ENCODE results near the gene GRIN2A.
A peak's percentile ranks its signal among the peaks of the same experiment; 100 is the strongest.

The GRIN2A gene

GRCh38 chr16:9773289-9773688 is 408.9 kb downstream of the GRIN2A start:
- H4K8ac ChIP-seq (ENCODE audit: low read length), result no peak overlapping the region
- no peak overlapping the region for H3K4me2 ChIP-seq (ENCODE audit: low read length, poor library complexity, severe bottlenecking)
- no peak overlapping the region for H3K14ac ChIP-seq (ENCODE audit: low read length in 2 of 2)
- H3K9ac ChIP-seq (ENCODE audit: low read length), result peak overlapping the region; percentile 47
- no peaks in the 10 kb centered on the region for H3K9me3 ChIP-seq (ENCODE audit: control insufficient read depth, low read length)
- 53% methylated on average over 4 of the region's 4 CpGs for whole genome bisulfite sequencing
- no peak overlapping the region for H2BK5ac ChIP-seq (ENCODE audit: low read depth, low read length, poor library complexity, severe bottlenecking)
- no peaks in the 10 kb centered on the region for H3K4me1 ChIP-seq (ENCODE audit: control insufficient read depth, insufficient read depth, low read depth, low read length)
- H3K18ac ChIP-seq (ENCODE audit: low read depth in 1 of 2, low read length in 2 of 2), result no peak overlapping the region
- no peak overlapping the region for H2BK12ac ChIP-seq (ENCODE audit: low read length in 2 of 2)
- H4K91ac ChIP-seq (ENCODE audit: low read length), result no peak overlapping the region
- no peak for DNase-seq
- peak overlapping the region in 1 of 2 experiments; percentile 45 for H3K4me3 ChIP-seq (ENCODE audit: insufficient read depth in 1 of 2, low read depth in 1 of 2, low read length in 2 of 2)
- no peak overlapping the region for H3K23ac ChIP-seq (ENCODE audit: low read length in 2 of 2)
- no peaks in the 10 kb centered on the region for H3K27me3 ChIP-seq (ENCODE audit: control insufficient read depth in 1 of 2, insufficient read depth in 1 of 2, low read length in 2 of 2)
- H3K27ac ChIP-seq (ENCODE audit: low read length, poor library complexity, severe bottlenecking), result no peak overlapping the region
- no peak overlapping the region for H2BK120ac ChIP-seq (ENCODE audit: low read depth, low read length)
- no peak overlapping the region for H2AK5ac ChIP-seq (ENCODE audit: low read length, severe bottlenecking)
- no peak overlapping the region for H2BK15ac ChIP-seq (ENCODE audit: low read depth, poor library complexity, severe bottlenecking)
- H3K4ac ChIP-seq (ENCODE audit: low read depth in 1 of 2, low read length in 2 of 2), result no peak overlapping the region
- no peaks in the 10 kb centered on the region for H3K79me1 ChIP-seq (replicated peaks; ENCODE audit: low read length, poor library complexity, severe bottlenecking)
- no peak overlapping the region for H2AFZ ChIP-seq (ENCODE audit: low read depth, low read length)
- peaks cover 0 to 5% of the 10 kb centered on the region in 2 experiments for H3K36me3 ChIP-seq (ENCODE audit: control insufficient read depth in 1 of 2, insufficient read depth in 2 of 2, low read depth in 1 of 2, low read length in 2 of 2)

- Histone ChIP-seq H3K4me1 (ENCODE audit: control insufficient read depth, insufficient read depth, low read depth, low read length) (no peaks in the 10 kb centered on the region), H3K9me3 (ENCODE audit: control insufficient read depth, low read length) (no peaks in the 10 kb centered on the region), H2BK12ac (ENCODE audit: low read length in 2 of 2) (no peak overlapping the region), H2BK5ac (ENCODE audit: low read depth, low read length, poor library complexity, severe bottlenecking) (no peak overlapping the region), H3K27me3 (ENCODE audit: control insufficient read depth in 1 of 2, insufficient read depth in 1 of 2, low read length in 2 of 2) (no peaks in the 10 kb centered on the region), H3K4me3 (ENCODE audit: insufficient read depth in 1 of 2, low read depth in 1 of 2, low read length in 2 of 2) (peak overlapping the region in 1 of 2 experiments; percentile 45), H3K36me3 (ENCODE audit: control insufficient read depth in 1 of 2, insufficient read depth in 2 of 2, low read depth in 1 of 2, low read length in 2 of 2) (peaks cover 0 to 7% of the 10 kb centered on the region in 2 experiments), H3K23ac (ENCODE audit: low read length in 2 of 2) (no peak overlapping the region), H3K18ac (ENCODE audit: low read depth in 1 of 2, low read length in 2 of 2) (no peak overlapping the region), H3K27ac (ENCODE audit: low read length, poor library complexity, severe bottlenecking) (no peak overlapping the region), H3K4me2 (ENCODE audit: low read length, poor library complexity, severe bottlenecking) (no peak overlapping the region), H4K91ac (ENCODE audit: low read length) (no peak overlapping the region), H3K14ac (ENCODE audit: low read length in 2 of 2) (no peak overlapping the region), H2AFZ (ENCODE audit: low read depth, low read length) (no peak overlapping the region), H3K9ac (ENCODE audit: low read length) (peak overlapping the region; percentile 47), H2BK15ac (ENCODE audit: low read depth, poor library complexity, severe bottlenecking) (no peak overlapping the region), H2AK5ac (ENCODE audit: low read length, severe bottlenecking) (no peak overlapping the region), H3K4ac (ENCODE audit: low read depth in 1 of 2, low read length in 2 of 2) (no peak overlapping the region), H3K79me1 (replicated peaks; ENCODE audit: low read length, poor library complexity, severe bottlenecking) (no peaks in the 10 kb centered on the region), H4K8ac (ENCODE audit: low read length) (no peak overlapping the region), H2BK120ac (ENCODE audit: low read depth, low read length) (no peak overlapping the region)
- WGBS, result 65% methylated on average over 8 of the region's 9 CpGs
- no peak for DNase-seq
Measured at GRCh38 chr16:9772526-9773225, 409.6 kb downstream of the GRIN2A start.

DNA sequence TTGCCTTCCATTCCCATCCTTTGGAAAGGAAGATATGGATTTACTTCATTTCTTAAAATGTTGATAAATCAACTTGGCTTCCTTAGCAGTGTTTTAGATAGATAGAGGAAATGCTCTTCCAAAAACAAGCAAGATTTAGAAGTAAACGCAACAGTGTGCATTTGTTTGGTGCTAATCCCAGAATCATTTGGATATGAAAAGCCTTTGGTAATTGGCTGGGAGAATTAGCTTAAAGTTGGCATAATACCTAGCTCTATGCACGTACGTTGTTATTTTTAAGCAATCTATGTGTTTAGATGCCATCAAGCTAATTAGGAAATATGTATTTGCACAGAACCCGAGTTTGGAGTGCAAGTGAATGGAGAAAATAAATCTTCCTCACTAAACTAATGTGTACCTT is 415.3 kb downstream of the GRIN2A start:
- H4K8ac ChIP-seq (ENCODE audit: low read length), result no peak overlapping the region
- no peak overlapping the region for H3K9ac ChIP-seq (ENCODE audit: low read length)
- H3K4me3 ChIP-seq (ENCODE audit: insufficient read depth in 1 of 2, low read depth in 1 of 2, low read length in 2 of 2), result no peak overlapping the region
- DNase-seq, result no peak
- no peak overlapping the region for H2AFZ ChIP-seq (ENCODE audit: low read depth, low read length)
- no peak overlapping the region for H2AK5ac ChIP-seq (ENCODE audit: low read length, severe bottlenecking)
- no peak overlapping the region for H3K4me2 ChIP-seq (ENCODE audit: low read length, poor library complexity, severe bottlenecking)
- no peaks in the 10 kb centered on the region for H3K79me1 ChIP-seq (replicated peaks; ENCODE audit: low read length, poor library complexity, severe bottlenecking)
- no peak overlapping the region for H3K23ac ChIP-seq (ENCODE audit: low read length in 2 of 2)
- no peak overlapping the region for H2BK5ac ChIP-seq (ENCODE audit: low read depth, low read length, poor library complexity, severe bottlenecking)
- H2BK15ac ChIP-seq (ENCODE audit: low read depth, poor library complexity, severe bottlenecking), result no peak overlapping the region
- no peak overlapping the region for H2BK120ac ChIP-seq (ENCODE audit: low read depth, low read length)
- H3K14ac ChIP-seq (ENCODE audit: low read length in 2 of 2), result no peak overlapping the region
- no peaks in the 10 kb centered on the region for H3K9me3 ChIP-seq (ENCODE audit: control insufficient read depth, low read length)
- H2BK12ac ChIP-seq (ENCODE audit: low read length in 2 of 2), result no peak overlapping the region
- H3K18ac ChIP-seq (ENCODE audit: low read depth in 1 of 2, low read length in 2 of 2), result no peak overlapping the region
- H3K27ac ChIP-seq (ENCODE audit: low read length, poor library complexity, severe bottlenecking), result no peak overlapping the region
- H4K91ac ChIP-seq (ENCODE audit: low read length), result no peak overlapping the region
- WGBS, result 93% methylated on average over 3 of the region's 4 CpGs
- no peaks in the 10 kb centered on the region for H3K4me1 ChIP-seq (ENCODE audit: control insufficient read depth, insufficient read depth, low read depth, low read length)
- H3K27me3 ChIP-seq (ENCODE audit: control insufficient read depth in 1 of 2, insufficient read depth in 1 of 2, low read length in 2 of 2), result no peaks in the 10 kb centered on the region
- peaks cover 0 to 44% of the 10 kb centered on the region in 2 experiments for H3K36me3 ChIP-seq (ENCODE audit: control insufficient read depth in 1 of 2, insufficient read depth in 2 of 2, low read depth in 1 of 2, low read length in 2 of 2)
- no peak overlapping the region for H3K4ac ChIP-seq (ENCODE audit: low read depth in 1 of 2, low read length in 2 of 2)

GRCh38 chr16:9763505-9763904 is 418.7 kb downstream of the GRIN2A start:
- H3K79me1 ChIP-seq (replicated peaks; ENCODE audit: low read length, poor library complexity, severe bottlenecking), result no peaks in the 10 kb centered on the region
- H2AFZ ChIP-seq (ENCODE audit: low read depth, low read length), result no peak overlapping the region
- no peak overlapping the region for H2BK5ac ChIP-seq (ENCODE audit: low read depth, low read length, poor library complexity, severe bottlenecking)
- peaks cover 0 to 42% of the 10 kb centered on the region in 2 experiments for H3K36me3 ChIP-seq (ENCODE audit: control insufficient read depth in 1 of 2, insufficient read depth in 2 of 2, low read depth in 1 of 2, low read length in 2 of 2)
- H3K27me3 ChIP-seq (ENCODE audit: control insufficient read depth in 1 of 2, insufficient read depth in 1 of 2, low read length in 2 of 2), result no peaks in the 10 kb centered on the region
- no peak overlapping the region for H3K23ac ChIP-seq (ENCODE audit: low read length in 2 of 2)
- no peak overlapping the region for H2BK120ac ChIP-seq (ENCODE audit: low read depth, low read length)
- H3K4me2 ChIP-seq (ENCODE audit: low read length, poor library complexity, severe bottlenecking), result no peak overlapping the region
- H3K4me3 ChIP-seq (ENCODE audit: insufficient read depth in 1 of 2, low read depth in 1 of 2, low read length in 2 of 2), result no peak overlapping the region
- H3K4ac ChIP-seq (ENCODE audit: low read depth in 1 of 2, low read length in 2 of 2), result no peak overlapping the region
- H3K4me1 ChIP-seq (ENCODE audit: control insufficient read depth, insufficient read depth, low read depth, low read length), result no peaks in the 10 kb centered on the region
- no peak overlapping the region for H4K91ac ChIP-seq (ENCODE audit: low read length)
- H3K14ac ChIP-seq (ENCODE audit: low read length in 2 of 2), result no peak overlapping the region
- 88% methylated on average over 11 of the region's 11 CpGs for WGBS
- H2BK12ac ChIP-seq (ENCODE audit: low read length in 2 of 2), result no peak overlapping the region
- no peak overlapping the region for H3K9ac ChIP-seq (ENCODE audit: low read length)
- no peak overlapping the region for H4K8ac ChIP-seq (ENCODE audit: low read length)
- H2AK5ac ChIP-seq (ENCODE audit: low read length, severe bottlenecking), result no peak overlapping the region
- no peak overlapping the region for H2BK15ac ChIP-seq (ENCODE audit: low read depth, poor library complexity, severe bottlenecking)
- no peak for DNase-seq
- no peaks in the 10 kb centered on the region for H3K9me3 ChIP-seq (ENCODE audit: control insufficient read depth, low read length)
- H3K27ac ChIP-seq (ENCODE audit: low read length, poor library complexity, severe bottlenecking), result no peak overlapping the region
- no peak overlapping the region for H3K18ac ChIP-seq (ENCODE audit: low read depth in 1 of 2, low read length in 2 of 2)
